ENCODE data around the gene DOK3. TPM values are rescaled to one million over a fixed set of nuclear protein-coding genes. Genes with fewer than 3 reads are reported as not detected.
"Not testable (repeated sequence)": the region's sequence is repeated elsewhere in the genome, so short reads cannot be mapped to it uniquely, and the experiment has no call there.

The DOK3 gene
- total and polyA plus RNA-seq, 10 of the 15 experiments (the other 5 are each of a cell fraction or from before 2014, with no cell fraction given), result 6.6 to 107 (median 52.1) TPM

DNA sequence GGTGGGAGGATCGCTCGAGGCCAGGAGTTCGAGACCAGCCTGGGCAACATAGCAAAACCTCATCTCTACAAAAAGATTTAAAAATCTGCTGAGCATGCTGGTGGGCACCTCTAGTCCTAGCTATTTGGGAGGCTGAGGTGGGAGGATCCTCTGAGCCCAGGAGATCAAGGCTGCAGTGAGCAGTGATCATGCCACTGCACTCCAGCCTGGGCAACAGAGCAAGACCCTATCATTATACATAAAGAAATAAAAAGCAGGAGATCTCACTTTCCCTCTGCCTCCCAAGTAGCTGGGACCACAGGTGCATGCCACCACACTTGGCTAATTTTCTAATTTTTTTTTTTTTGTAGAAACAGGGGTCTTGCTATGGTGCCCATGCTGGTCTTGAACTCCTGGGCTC lies 23.9 kb downstream of the DOK3 start:
- H2AFZ ChIP-seq (ENCODE audit: control insufficient read depth, low read depth, low read length); H3K4me2 ChIP-seq (ENCODE audit: control insufficient read depth, insufficient read depth); H3K79me2 ChIP-seq (ENCODE audit: control insufficient read depth, insufficient read depth, low read length); CTCF ChIA-PET; DNase-seq (ENCODE audit: low read depth, low spot score); H3K27me3 ChIP-seq (replicated peaks in 1 of 2; ENCODE audit: control insufficient read depth in 2 of 2, insufficient read depth in 2 of 2, low read length in 1 of 2); SMC1A ChIA-PET (ENCODE audit: uncharacterized antibody, unreplicated experiment); BruUV-seq (replicated peaks); H3K9ac ChIP-seq (ENCODE audit: control insufficient read depth, insufficient read depth, low read length); FAIRE-seq; in situ Hi-C loops (cut with MboI); H3K4me3 ChIP-seq; RAD21 ChIA-PET (ENCODE audit: unreplicated experiment); ATAC-seq; H3K4me1 ChIP-seq (ENCODE audit: control insufficient read depth, insufficient read depth, low read length); H3K27ac ChIP-seq (ENCODE audit: control insufficient read depth, insufficient read depth); intact Hi-C loops (cut with micrococcal nuclease; ENCODE audit: unreplicated experiment); H3K36me3 ChIP-seq (ENCODE audit: control insufficient read depth in 2 of 2, insufficient read depth in 2 of 2, low read length in 1 of 2); H3K9me3 ChIP-seq (replicated peaks; ENCODE audit: control insufficient read depth, insufficient read depth, low read length); POLR2A ChIA-PET; H4K20me1 ChIP-seq (ENCODE audit: control insufficient read depth, insufficient read depth): not testable (repeated sequence)
- 98% methylated on average over 3 of the region's 3 CpGs for WGBS (ENCODE audit: insufficient coverage, insufficient replicate concordance, low lambda C conversion rate, missing lambda C conversion rate)

DNA sequence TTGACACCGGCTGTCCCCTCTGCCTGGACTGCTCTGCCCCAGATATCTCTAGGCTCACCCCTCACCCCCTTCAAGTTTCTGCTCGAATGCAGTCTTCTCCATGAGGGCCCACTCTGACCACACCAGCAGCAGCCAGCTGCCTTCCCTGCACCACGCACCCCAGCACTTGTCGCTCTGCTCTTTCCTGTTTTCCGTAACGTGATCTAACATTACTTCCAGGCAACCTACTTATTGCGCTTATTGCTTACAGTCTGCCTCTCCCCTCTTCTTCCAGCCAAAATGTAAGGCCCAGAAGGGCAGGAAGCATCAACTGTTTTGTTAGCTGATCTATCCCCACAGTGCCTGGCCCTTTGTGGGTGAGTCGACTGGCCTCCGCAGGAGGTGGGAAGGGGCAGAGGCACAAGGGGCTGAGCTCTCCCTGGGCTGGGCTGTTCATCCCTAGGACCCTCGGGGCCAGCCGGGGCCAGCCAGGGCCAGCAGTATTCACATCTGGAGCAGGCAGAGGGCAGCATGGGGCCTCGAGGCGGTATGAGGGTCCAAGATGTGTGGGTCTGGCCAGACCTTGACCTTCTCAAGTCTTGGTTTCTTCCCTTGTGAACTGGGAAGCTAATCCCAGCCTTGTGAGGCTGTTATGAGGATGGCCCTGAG lies 24.6 kb downstream of the DOK3 start:
- H3K79me2 ChIP-seq (ENCODE audit: control insufficient read depth, insufficient read depth, low read length), result no peaks in the 10 kb centered on the region
- 67% methylated on average over 13 of the region's 13 CpGs for WGBS (ENCODE audit: insufficient coverage, insufficient replicate concordance, low lambda C conversion rate, missing lambda C conversion rate)
- ATAC-seq, result no peak
- no peak overlapping the region for H3K4me3 ChIP-seq
- no peak overlapping the region for H2AFZ ChIP-seq (ENCODE audit: control insufficient read depth, low read depth, low read length)
- ChIA-PET SMC1A (ENCODE audit: uncharacterized antibody, unreplicated experiment) (no interaction called here), CTCF (interaction anchor here (1.1 kb wide), 1 partner anchor 8 kb away, joined by 3 read pairs; no protein-coding TSS in a partner anchor), POLR2A (no interaction called here), RAD21 (ENCODE audit: unreplicated experiment) (no interaction called here)
- H3K36me3 ChIP-seq (ENCODE audit: control insufficient read depth in 2 of 2, insufficient read depth in 2 of 2, low read length in 1 of 2), result peaks cover 0 to 2% of the 10 kb centered on the region in 2 experiments; a peak in 2 of 4 replicates
- intact Hi-C loops (cut with micrococcal nuclease; ENCODE audit: unreplicated experiment) (no loop called here), in situ Hi-C loops (cut with MboI) (no loop called here)
- H3K4me1 ChIP-seq (ENCODE audit: control insufficient read depth, insufficient read depth, low read length), result no peaks in the 10 kb centered on the region; the same call in 1 of the 2 replicates
- H3K9ac ChIP-seq (ENCODE audit: control insufficient read depth, insufficient read depth, low read length), result no peak overlapping the region
- H3K4me2 ChIP-seq (ENCODE audit: control insufficient read depth, insufficient read depth), result no peak overlapping the region
- DNase-seq (ENCODE audit: low read depth, low spot score), result no peak
- H4K20me1 ChIP-seq (ENCODE audit: control insufficient read depth, insufficient read depth), result no peaks in the 10 kb centered on the region
- no peak overlapping the region for H3K27ac ChIP-seq (ENCODE audit: control insufficient read depth, insufficient read depth)
- FAIRE-seq, result no peak
- H3K27me3 ChIP-seq (replicated peaks in 1 of 2; ENCODE audit: control insufficient read depth in 2 of 2, insufficient read depth in 2 of 2, low read length in 1 of 2), result no peaks in the 10 kb centered on the region
- no peaks in the 10 kb centered on the region for H3K9me3 ChIP-seq (replicated peaks; ENCODE audit: control insufficient read depth, insufficient read depth, low read length)
- TSS peak; percentile 38 for BruUV-seq (replicated peaks)
- TF ChIP-seq SMC3 (IDR thresholded peaks at IDR 0.05; ENCODE audit: borderline replicate concordance, low read length) (no peak), NFYB (IDR thresholded peaks at IDR 0.05; ENCODE audit: insufficient read depth, low read depth, low read length) (no peak), SREBF1 (IDR thresholded peaks at IDR 0.05; ENCODE audit: low read length) (no peak), WRNIP1 (IDR thresholded peaks at IDR 0.05; ENCODE audit: borderline replicate concordance, low read depth, low read length) (no peak), CHD4 (IDR thresholded peaks at IDR 0.05) (no peak), RCOR1 (conservative IDR thresholded peaks at IDR 0.05; ENCODE audit: low read depth, low read length) (no peak), TCF3 (IDR thresholded peaks at IDR 0.05; ENCODE audit: borderline replicate concordance, insufficient read depth, low read depth, low read length) (no peak), ETV6 (conservative IDR thresholded peaks at IDR 0.05 in 1 of 2, IDR thresholded peaks at IDR 0.05 in 1 of 2; ENCODE audit: borderline replicate concordance in 1 of 2, low read depth in 1 of 2) (no peak), ZSCAN29 (IDR thresholded peaks at IDR 0.05) (no peak)
- TF ChIP-seq, protein P1, sequence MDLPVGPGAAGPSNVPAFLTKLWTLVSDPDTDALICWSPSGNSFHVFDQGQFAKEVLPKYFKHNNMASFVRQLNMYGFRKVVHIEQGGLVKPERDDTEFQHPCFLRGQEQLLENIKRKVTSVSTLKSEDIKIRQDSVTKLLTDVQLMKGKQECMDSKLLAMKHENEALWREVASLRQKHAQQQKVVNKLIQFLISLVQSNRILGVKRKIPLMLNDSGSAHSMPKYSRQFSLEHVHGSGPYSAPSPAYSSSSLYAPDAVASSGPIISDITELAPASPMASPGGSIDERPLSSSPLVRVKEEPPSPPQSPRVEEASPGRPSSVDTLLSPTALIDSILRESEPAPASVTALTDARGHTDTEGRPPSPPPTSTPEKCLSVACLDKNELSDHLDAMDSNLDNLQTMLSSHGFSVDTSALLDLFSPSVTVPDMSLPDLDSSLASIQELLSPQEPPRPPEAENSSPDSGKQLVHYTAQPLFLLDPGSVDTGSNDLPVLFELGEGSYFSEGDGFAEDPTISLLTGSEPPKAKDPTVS (IDR thresholded peaks at IDR 0.05; ENCODE audit: low read depth, low read length), result no peak
- TF ChIP-seq, protein P2, sequence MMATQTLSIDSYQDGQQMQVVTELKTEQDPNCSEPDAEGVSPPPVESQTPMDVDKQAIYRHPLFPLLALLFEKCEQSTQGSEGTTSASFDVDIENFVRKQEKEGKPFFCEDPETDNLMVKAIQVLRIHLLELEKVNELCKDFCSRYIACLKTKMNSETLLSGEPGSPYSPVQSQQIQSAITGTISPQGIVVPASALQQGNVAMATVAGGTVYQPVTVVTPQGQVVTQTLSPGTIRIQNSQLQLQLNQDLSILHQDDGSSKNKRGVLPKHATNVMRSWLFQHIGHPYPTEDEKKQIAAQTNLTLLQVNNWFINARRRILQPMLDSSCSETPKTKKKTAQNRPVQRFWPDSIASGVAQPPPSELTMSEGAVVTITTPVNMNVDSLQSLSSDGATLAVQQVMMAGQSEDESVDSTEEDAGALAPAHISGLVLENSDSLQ (IDR thresholded peaks at IDR 0.05), result no peak
- TF ChIP-seq, protein P3, sequence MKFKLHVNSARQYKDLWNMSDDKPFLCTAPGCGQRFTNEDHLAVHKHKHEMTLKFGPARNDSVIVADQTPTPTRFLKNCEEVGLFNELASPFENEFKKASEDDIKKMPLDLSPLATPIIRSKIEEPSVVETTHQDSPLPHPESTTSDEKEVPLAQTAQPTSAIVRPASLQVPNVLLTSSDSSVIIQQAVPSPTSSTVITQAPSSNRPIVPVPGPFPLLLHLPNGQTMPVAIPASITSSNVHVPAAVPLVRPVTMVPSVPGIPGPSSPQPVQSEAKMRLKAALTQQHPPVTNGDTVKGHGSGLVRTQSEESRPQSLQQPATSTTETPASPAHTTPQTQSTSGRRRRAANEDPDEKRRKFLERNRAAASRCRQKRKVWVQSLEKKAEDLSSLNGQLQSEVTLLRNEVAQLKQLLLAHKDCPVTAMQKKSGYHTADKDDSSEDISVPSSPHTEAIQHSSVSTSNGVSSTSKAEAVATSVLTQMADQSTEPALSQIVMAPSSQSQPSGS (IDR thresholded peaks at IDR 0.05; ENCODE audit: low read length), result no peak

All from GM12878 (cell line).